Aorta (tissue), 5 donors: ENCODE measurements around the gene VPS33B. TPM values are rescaled to one million over a fixed set of nuclear protein-coding genes. Genes with fewer than 3 reads are reported as not detected.
A peak's percentile ranks its signal among the peaks of the same experiment; 100 is the strongest.
"Not testable (repeated sequence)": the region's sequence is repeated elsewhere in the genome, so short reads cannot be mapped to it uniquely, and the experiment has no call there.

Source experiments
- ATAC-seq: fragments of 200-7000 bp; cut with Tn5 transposase; one replicate; pipeline ENCODE4 v1.9.1; 2022; ENCODE audit warnings: moderate library complexity; ENCODE audit not compliant: low FRiP score
- DNase-seq, 2 donors: peaks; one replicate each; pipeline ENCODE4 v3.0.0-alpha.2; 2020
- H3K27ac ChIP-seq, 2 donors: one replicate each; pipeline ENCODE4 v1.5.1; 2013; ENCODE audit warnings: low read length in 2 of 2, mild to moderate bottlenecking in 2 of 2, moderate library complexity in 2 of 2, control low read depth in 1 of 2, inconsistent platforms in 1 of 2, low read depth in 1 of 2
- H3K27me3 ChIP-seq, 2 donors: one replicate each; pipeline ENCODE4 v1.6.1; 2013; ENCODE audit warnings: control low read depth in 1 of 2, low read length in 1 of 2, mild to moderate bottlenecking in 1 of 2, moderate library complexity in 1 of 2; ENCODE audit not compliant: insufficient read depth in 2 of 2, control insufficient read depth in 1 of 2
- H3K36me3 ChIP-seq, 2 donors: one replicate each; pipeline ENCODE4 v1.6.1; 2013; ENCODE audit warnings: control low read depth in 1 of 2, low read length in 1 of 2, mild to moderate bottlenecking in 1 of 2; ENCODE audit not compliant: insufficient read depth in 2 of 2, control insufficient read depth in 1 of 2
- H3K4me1 ChIP-seq, 2 donors: one replicate each; pipeline ENCODE4 v1.6.1; 2013; ENCODE audit warnings: low read length in 2 of 2, control low read depth in 1 of 2, mild to moderate bottlenecking in 1 of 2, moderate library complexity in 1 of 2; ENCODE audit not compliant: insufficient read depth in 2 of 2, control insufficient read depth in 1 of 2
- H3K4me3 ChIP-seq, 2 donors: one replicate each; pipeline ENCODE4 v1.5.1; 2013; ENCODE audit warnings: low read length in 2 of 2, control low read depth in 1 of 2, mild to moderate bottlenecking in 1 of 2
- H3K9me3 ChIP-seq: one replicate; pipeline ENCODE4 v1.6.1; 2013; ENCODE audit warnings: mild to moderate bottlenecking, low read length; ENCODE audit not compliant: control insufficient read depth
- WGBS, 2 donors: extraction: QIAGEN DNeasy Blood & Tissue Kit; methylation state at CpG; one replicate each; pipeline ENCODE4 v1.1.7; 2013; 5-methylcytosine and 5-hydroxymethylcytosine counted together
- intact Hi-C, 2 donors: fragments of 100-400 bp; cut with DNase I; formaldehyde crosslinking; loops; one replicate each; pipeline versions ENCODE4 v1.14.2 to v1.15.0; 2022
- polyA plus RNA-seq, 2 donors: library from polyadenylated mRNA; stranded (reverse); fragments of 200-250 nt; gene quantifications; one replicate each; pipeline ENCODE4 v1.2.3, GENCODE V29; 2013
- total RNA-seq, 2 donors: library from RNA; stranded (reverse); fragmentation: NEBNext Ultra II Directional; extraction: Animal tissue kit (Norgen Biotek cat#: 25700); gene quantifications; one replicate each; pipeline ENCODE4 v1.2.1, GENCODE V29; 2021
- donor health status: healthy with polysubstance abuse.
- donor health status: Bipolar disorder and iron deficiency.
- donor health status: DM: no; HTN: no; CAD: no.
- donor health status: DM: no; HTN: no; CAD: no.
- donor health status: DM: yes; HTN: yes; CAD: no.

Gene VPS33B
- total and polyA plus RNA-seq, 4 donors = 4.8 to 14.8 (median 13.8) TPM

GRCh38 chr15:91055548-91056331 lies 33.3 kb upstream of the VPS33B start:
- intact Hi-C loops = loop anchor here (1.0 to 2.0 kb wide), 2 partner anchors 215 to 216 kb away; no protein-coding TSS in a partner anchor
- no peaks in the 10 kb centered on the region for H3K36me3 ChIP-seq
- DNase-seq = no peak
- peak; percentile 65 for ATAC-seq
- WGBS, 2 donors = 24 to 30% methylated on average over 11 of the region's 11 CpGs
- no peaks in the 10 kb centered on the region for H3K27me3 ChIP-seq
- H3K4me3 ChIP-seq = no peak overlapping the region
- no peaks in the 10 kb centered on the region for H3K4me1 ChIP-seq
- H3K9me3 ChIP-seq = no peaks in the 10 kb centered on the region
- H3K27ac ChIP-seq = no peak overlapping the region

- no peak for ATAC-seq
- Histone ChIP-seq H3K27me3 (no peaks in the 10 kb centered on the region), H3K36me3 (no peaks in the 10 kb centered on the region), H3K9me3 (no peaks in the 10 kb centered on the region), H3K27ac (no peak overlapping the region), H3K4me3 (no peak overlapping the region), H3K4me1 (no peaks in the 10 kb centered on the region)
- 18 to 34% methylated on average over 2 of the region's 2 CpGs for WGBS, 2 donors
- DNase-seq = no peak
- intact Hi-C loops = loop anchor here in 1 of 2 donors (1.0 to 5.0 kb wide), 2 partner anchors 98 to 216 kb away; no protein-coding TSS in a partner anchor
Observed at GRCh38 chr15:91054816-91055215, 32.4 kb upstream of the VPS33B start.

- Histone ChIP-seq H3K9me3 (no peaks in the 10 kb centered on the region), H3K27ac (no peak overlapping the region), H3K27me3 (no peaks in the 10 kb centered on the region), H3K4me1 (no peaks in the 10 kb centered on the region), H3K4me3 (no peak overlapping the region), H3K36me3 (no peaks in the 10 kb centered on the region)
- ATAC-seq = no peak
- intact Hi-C loops = loop anchor here in 1 of 2 donors (5.0 kb wide), 1 partner anchor 94 kb away; no protein-coding TSS in a partner anchor
- WGBS, 2 donors = 75 to 80% methylated on average over 8 of the region's 8 CpGs
- no peak for DNase-seq
Observed at GRCh38 chr15:91051248-91051647, 28.9 kb upstream of the VPS33B start.

- ATAC-seq = no peak
Observed at GRCh38 chr15:91050128-91050455, 27.7 kb upstream of the VPS33B start.

GRCh38 chr15:91049378-91050127 lies 27.2 kb upstream of the VPS33B start:
- DNase-seq (no peak), ATAC-seq (peak; percentile 75)
- WGBS, 2 donors = 26 to 29% methylated on average over 12 of the region's 12 CpGs
- Histone ChIP-seq H3K27ac (no peak overlapping the region), H3K4me3 (no peak overlapping the region), H3K4me1 (no peaks in the 10 kb centered on the region), H3K9me3 (no peaks in the 10 kb centered on the region), H3K36me3 (no peaks in the 10 kb centered on the region), H3K27me3 (no peaks in the 10 kb centered on the region)
- intact Hi-C loops = loop anchor here (2.0 to 5.0 kb wide), 2 partner anchors 92 to 93 kb away; no protein-coding TSS in a partner anchor

More at GRCh38 chr15:91050128-91050455, 27.7 kb upstream of the VPS33B start:
- intact Hi-C loops = loop anchor here in 1 of 2 donors (5.0 kb wide), 1 partner anchor 93 kb away; no protein-coding TSS in a partner anchor
- DNase-seq = no peak
- 53 to 55% methylated on average over 4 of the region's 4 CpGs for WGBS, 2 donors
- Histone ChIP-seq H3K9me3 (no peaks in the 10 kb centered on the region), H3K36me3 (no peaks in the 10 kb centered on the region), H3K4me1 (no peaks in the 10 kb centered on the region), H3K27me3 (no peaks in the 10 kb centered on the region), H3K4me3 (no peak overlapping the region), H3K27ac (no peak overlapping the region)

GRCh38 chr15:91047545-91048199 lies 25.3 kb upstream of the VPS33B start:
- DNase-seq = no peak
- H3K9me3 ChIP-seq = no peaks in the 10 kb centered on the region
- H3K27ac ChIP-seq = no peak overlapping the region
- intact Hi-C loops = loop anchor here in 1 of 2 donors (2.0 kb wide), 1 partner anchor 91 kb away; no protein-coding TSS in a partner anchor
- no peak for ATAC-seq
- no peak overlapping the region for H3K4me3 ChIP-seq
- H3K4me1 ChIP-seq = no peaks in the 10 kb centered on the region
- no peaks in the 10 kb centered on the region for H3K36me3 ChIP-seq
- H3K27me3 ChIP-seq = no peaks in the 10 kb centered on the region
- WGBS, 2 donors = 41 to 50% methylated on average over 3 of the region's 4 CpGs

GRCh38 chr15:91046056-91046455 lies 23.7 kb upstream of the VPS33B start:
- intact Hi-C loops, DNase-seq, H3K4me1 ChIP-seq, H3K4me3 ChIP-seq, H3K27me3 ChIP-seq, ATAC-seq, H3K9me3 ChIP-seq, H3K27ac ChIP-seq, H3K36me3 ChIP-seq: not testable (repeated sequence)

- intact Hi-C loops = no loop called here
- WGBS, 2 donors = 70 to 72% methylated on average over 3 of the region's 3 CpGs
- no peaks in the 10 kb centered on the region for H3K9me3 ChIP-seq
- no peak overlapping the region for H3K27ac ChIP-seq
- H3K4me1 ChIP-seq = no peaks in the 10 kb centered on the region
- DNase-seq (no peak), ATAC-seq (no peak)
- no peaks in the 10 kb centered on the region for H3K27me3 ChIP-seq
- no peaks in the 10 kb centered on the region for H3K36me3 ChIP-seq
- H3K4me3 ChIP-seq = no peak overlapping the region
Observed at GRCh38 chr15:91045065-91045464, 22.7 kb upstream of the VPS33B start.
